HUDEP-2 (cell line): ENCODE measurements around the gene ABCC5.
"Not testable (repeated sequence)": the region's sequence is repeated elsewhere in the genome, so short reads cannot be mapped to it uniquely, and the experiment has no call there.

Experiments
- DNase-seq, 76 experiments: peaks; one replicate each; lab custom pipeline; 2025; ENCODE audit not compliant: unreplicated experiment in 76 of 76; lab: John Stamatoyannopoulos, UW

Gene ABCC5

GRCh38 chr3:184016811-184017671, 643 bp downstream of the ABCC5 start:
- peak in 59 of 76 experiments; percentile 8 to 81 (median 36) for DNase-seq

- DNase-seq: peak in 48 of 76 experiments; percentile 1 to 72 (median 26)
Measured at GRCh38 chr3:184016169-184016570, 1.5 kb downstream of the ABCC5 start.

- peak in 25 of 76 experiments; percentile 3 to 59 (median 24) for DNase-seq
Measured at GRCh38 chr3:184015381-184016019, 2.2 kb downstream of the ABCC5 start.

- no peak for DNase-seq
Measured at GRCh38 chr3:184011937-184012889, 5.5 kb downstream of the ABCC5 start.

GRCh38 chr3:184011230-184011876, 6.3 kb downstream of the ABCC5 start:
- DNase-seq: no peak

GRCh38 chr3:184008161-184008560, 9.5 kb downstream of the ABCC5 start:
- no peak for DNase-seq

- DNase-seq: not testable (repeated sequence)
Measured at GRCh38 chr3:184007143-184007813, 10.4 kb downstream of the ABCC5 start.

- peak in 72 of 76 experiments; percentile 6 to 80 (median 56) for DNase-seq
Measured at GRCh38 chr3:184005941-184006507, 11.7 kb downstream of the ABCC5 start.

- DNase-seq: no peak
Measured at GRCh38 chr3:184004476-184004875, 13.2 kb downstream of the ABCC5 start.

GRCh38 chr3:184003187-184003967, 14.3 kb downstream of the ABCC5 start:
- DNase-seq: no peak

GRCh38 chr3:184002469-184002868, 15.2 kb downstream of the ABCC5 start:
- no peak for DNase-seq

- DNase-seq: no peak
Measured at GRCh38 chr3:184001761-184002160, 15.9 kb downstream of the ABCC5 start.

- DNase-seq: no peak
Measured at GRCh38 chr3:183991403-183991802, 26.3 kb downstream of the ABCC5 start.

- no peak for DNase-seq
Measured at GRCh38 chr3:183988216-183988790, 29.4 kb downstream of the ABCC5 start.

- DNase-seq: no peak
Measured at GRCh38 chr3:183987000-183987600, 30.6 kb downstream of the ABCC5 start.

GRCh38 chr3:183984749-183985729, 32.6 kb downstream of the ABCC5 start:
- DNase-seq: no peak
